Endothelial cell of umbilical vein (primary cell): ENCODE measurements around the gene TNN. TPM values are rescaled to one million over a fixed set of nuclear protein-coding genes. Genes with fewer than 3 reads are reported as not detected.

Source experiments
- BruUV-seq: library from RNA; stranded (reverse); fragments of 400-500 nt; replicated peaks from 2 replicates; lab custom pipeline; 2021; lab: Mats Ljungman, UMichigan
- CTCF ChIA-PET: fragments of 300-600, 350-600 bp; sonication (Branson Sonifier 250); formaldehyde crosslinking; loops from one replicate; lab custom pipeline; 2021; ENCODE audit warnings: antibody characterized with exemption, inconsistent platforms; lab: Charles Lee
- POLR2A ChIA-PET: fragments of 300-600, 350-600 bp; sonication (Branson Sonifier 250); formaldehyde crosslinking; loops from one replicate; lab custom pipeline; 2021; ENCODE audit warnings: antibody characterized with exemption, inconsistent platforms; lab: Charles Lee
- DNase-seq: peaks from one replicate; pipeline ENCODE4 v3.0.0-alpha.2; 2011; ENCODE audit warnings: low read depth, low spot score
- FAIRE-seq: peaks from 2 replicates; lab custom pipeline; 2011; peaks lifted over from hg19 to GRCh38; lab: Jason Lieb, UNC
- H2AFZ ChIP-seq: 2 replicates; pipeline ENCODE4 v1.6.0; 2012; ENCODE audit warnings: low read depth, low read length, control low read depth, inconsistent platforms
- H3K27ac ChIP-seq: 2 replicates; pipeline ENCODE4 v1.5.1; 2011; ENCODE audit warnings: low read depth, mild to moderate bottlenecking, control low read depth, low read length, moderate library complexity; ENCODE audit not compliant: insufficient read depth
- H3K27me3 ChIP-seq, 2 experiments: 2 replicates each; pipeline versions ENCODE4 v1.6.0 to v1.6.1; 2011; ENCODE audit warnings: low read length in 2 of 2, mixed read lengths in 1 of 2; ENCODE audit not compliant: control insufficient read depth in 2 of 2, insufficient read depth in 2 of 2
- H3K36me3 ChIP-seq, 2 experiments: 2 replicates in 1 of 2; 3 replicates in 1 of 2; pipeline ENCODE4 v1.5.1; 2011; ENCODE audit warnings: low read length in 2 of 2, mild to moderate bottlenecking in 1 of 2, moderate library complexity in 1 of 2; ENCODE audit not compliant: control insufficient read depth in 2 of 2, insufficient read depth in 2 of 2; ENCODE audit errors: extremely low read depth in 1 of 2
- H3K4me1 ChIP-seq: 3 replicates; pipeline ENCODE4 v1.5.1; 2011; ENCODE audit warnings: mild to moderate bottlenecking, low read length; ENCODE audit not compliant: control insufficient read depth, insufficient read depth; ENCODE audit errors: extremely low read depth
- H3K4me2 ChIP-seq: 2 replicates; pipeline ENCODE4 v1.6.1; 2011; ENCODE audit warnings: low read length, control low read depth, mixed read lengths; ENCODE audit not compliant: insufficient read depth
- H3K4me3 ChIP-seq, 3 experiments: fragments of 200-600 bp in 1 of 3; sonication (generic), shearing (Covaris generic) in 1 of 3; replicated peaks in 1 of 3; 2 replicates each; pipeline ENCODE4 v1.5.1; 2011 to 2016; ENCODE audit warnings: control low read depth in 3 of 3, low read length in 3 of 3, mild to moderate bottlenecking in 2 of 3, inconsistent platforms in 1 of 3, low read depth in 1 of 3, moderate library complexity in 1 of 3; ENCODE audit not compliant: insufficient read depth in 1 of 3
- H3K79me2 ChIP-seq: 2 replicates; pipeline ENCODE4 v1.6.0; 2012; ENCODE audit warnings: low read length, inconsistent platforms; ENCODE audit not compliant: control insufficient read depth, insufficient read depth
- H3K9ac ChIP-seq: replicated peaks from 2 replicates; pipeline ENCODE3; 2011; ENCODE audit warnings: low read length, control low read depth; ENCODE audit not compliant: insufficient read depth; ENCODE audit errors: extremely low read depth
- H3K9me1 ChIP-seq: replicated peaks from 3 replicates; pipeline ENCODE4 v1.6.0; 2011; ENCODE audit warnings: mild to moderate bottlenecking, low read length; ENCODE audit not compliant: control insufficient read depth, insufficient read depth; ENCODE audit errors: extremely low read depth
- H3K9me3 ChIP-seq: replicated peaks from 2 replicates; pipeline ENCODE4 v1.5.1; 2012; ENCODE audit warnings: low read length, inconsistent platforms; ENCODE audit not compliant: control insufficient read depth, insufficient read depth
- H4K20me1 ChIP-seq: replicated peaks from 2 replicates; pipeline ENCODE3; 2011; ENCODE audit warnings: mild to moderate bottlenecking, low read length; ENCODE audit not compliant: control insufficient read depth, insufficient read depth; ENCODE audit errors: extremely low read depth
- CTCF ChIP-seq, 2 donors: IDR thresholded peaks; 1 replicate in 1 of 2; 2 replicates in 1 of 2; pipeline ENCODE4 v1.5.1; 2011; ENCODE audit warnings: low read length in 2 of 2, mild to moderate bottlenecking in 2 of 2, moderate library complexity in 2 of 2, control low read depth in 1 of 2, inconsistent platforms in 1 of 2, low read depth in 1 of 2; ENCODE audit not compliant: insufficient read depth in 1 of 2; ENCODE audit errors: extremely low read depth in 1 of 2
- FOS ChIP-seq: IDR thresholded peaks from 2 replicates; pipeline ENCODE4 v1.6.1; 2011; ENCODE audit warnings: mild to moderate bottlenecking, low read length, moderate library complexity, borderline replicate concordance; ENCODE audit not compliant: insufficient read depth
- GATA2 ChIP-seq: IDR thresholded peaks from 2 replicates; pipeline ENCODE4 v1.7.0; 2011; ENCODE audit warnings: low read depth, mild to moderate bottlenecking, moderate library complexity, mixed read lengths, low read length; ENCODE audit not compliant: insufficient read length, insufficient read depth
- MAX ChIP-seq: IDR thresholded peaks from 2 replicates; pipeline ENCODE4 v1.6.1; 2011; ENCODE audit not compliant: insufficient read depth, insufficient read length
- MYC ChIP-seq: IDR thresholded peaks from one replicate; pipeline ENCODE4 v1.6.1; 2011; ENCODE audit warnings: mild to moderate bottlenecking, low read depth, low read length
- POLR2A ChIP-seq: IDR thresholded peaks from 2 replicates; pipeline ENCODE4 v1.6.1; 2012; ENCODE audit warnings: low read depth, mild to moderate bottlenecking, control low read depth, low read length
- POLR2AphosphoS5 ChIP-seq: IDR thresholded peaks from 2 replicates; pipeline ENCODE4 v1.6.1; 2012; ENCODE audit warnings: low read depth, mild to moderate bottlenecking, control low read depth, low read length, moderate library complexity; ENCODE audit not compliant: insufficient read depth
- dilution Hi-C: fragments of 300-500 bp; cut with MboI; formaldehyde crosslinking; loops from one replicate; pipeline ENCODE4 v1.15.0; 2019; ENCODE audit warnings: low sequenced_read_pairs; ENCODE audit not compliant: extremely low pct_ligation_motif_present
- intact Hi-C: fragments of 100-400 bp; cut with micrococcal nuclease; formaldehyde crosslinking; loops from one replicate; pipeline ENCODE4 v1.10.0; 2022
- polyA plus RNA-seq, 4 experiments: library from polyadenylated mRNA; depleted of rRNA in 3 of 4; stranded (reverse) in 3 of 4; unstranded in 1 of 4; fragments of >200 nt; gene quantifications; 2 replicates each; pipeline versions ENCODE4 v1.2.1 to v1.2.3, GENCODE V29; 2011 to 2012; ENCODE audit warnings: missing spikeins in 1 of 4
- total RNA-seq: library from RNA; stranded (reverse); gene quantifications from 2 replicates; pipeline ENCODE4 v1.2.3, GENCODE V29; 2021

TNN gene
- total and polyA plus RNA-seq, 2 donors (not counting 3 experiments of a cell fraction or from before 2014, with no cell fraction given), result not detected

- no peak overlapping the region for H3K27ac ChIP-seq
- POLR2A ChIA-PET, result no interaction called here
Observed at GRCh38 chr1:175183586-175183985, 116.0 kb downstream of the TNN start.

GRCh38 chr1:175185903-175186302 lies 118.3 kb downstream of the TNN start:
- H3K27ac ChIP-seq, result no peak overlapping the region
- no peak for TF ChIP-seq MYC
- no peak for TF ChIP-seq GATA2
- TF ChIP-seq POLR2A, result no peak
- no peak for TF ChIP-seq FOS
- TF ChIP-seq CTCF (IDR thresholded peaks at IDR 0.05; ENCODE audit: extremely low read depth in 1 of 2, insufficient read depth in 1 of 2, low read depth in 1 of 2, low read length in 2 of 2), result no peak
- no peak for TF ChIP-seq MAX
- intact Hi-C loops, result no loop called here
- DNase-seq (no peak), FAIRE-seq (no peak)
- H3K79me2 ChIP-seq, result no peaks in the 10 kb centered on the region
- no TSS peak for BruUV-seq
- H3K9me1 ChIP-seq, result no peaks in the 10 kb centered on the region
- ChIA-PET POLR2A (no interaction called here), CTCF (interaction anchor here (4.5 kb wide), 1 partner anchor 34 kb away, joined by 17 read pairs; no protein-coding TSS in a partner anchor)
- no peaks in the 10 kb centered on the region for H3K27me3 ChIP-seq
- H3K4me2 ChIP-seq, result no peak overlapping the region
- H4K20me1 ChIP-seq, result no peaks in the 10 kb centered on the region
- H3K36me3 ChIP-seq, result no peaks in the 10 kb centered on the region
- dilution Hi-C loops, result no loop called here
- H2AFZ ChIP-seq, result no peak overlapping the region
- H3K9ac ChIP-seq, result no peak overlapping the region
- H3K9me3 ChIP-seq, result no peaks in the 10 kb centered on the region
- H3K4me1 ChIP-seq, result no peaks in the 10 kb centered on the region
- no peak overlapping the region for H3K4me3 ChIP-seq

More at GRCh38 chr1:175183586-175183985, 116.0 kb downstream of the TNN start:
- Histone ChIP-seq H3K4me2 (no peak overlapping the region), H3K9ac (no peak overlapping the region), H3K4me1 (no peaks in the 10 kb centered on the region), H3K27me3 (no peaks in the 10 kb centered on the region), H4K20me1 (no peaks in the 10 kb centered on the region), H3K9me3 (no peaks in the 10 kb centered on the region), H3K36me3 (no peaks in the 10 kb centered on the region), H3K79me2 (no peaks in the 10 kb centered on the region), H2AFZ (no peak overlapping the region), H3K9me1 (no peaks in the 10 kb centered on the region), H3K4me3 (no peak overlapping the region)
- DNase-seq, result no peak
- CTCF ChIA-PET, result interaction anchor here (0.7 to 2.3 kb wide), 5 partner anchors 8 to 135 kb away, joined by 3 to 7 read pairs (median 3); partner anchors contain the start of gene KIAA0040
- no peak for TF ChIP-seq POLR2AphosphoS5
- no peak for FAIRE-seq
- no TSS peak for BruUV-seq
- intact Hi-C loops, result no loop called here
- dilution Hi-C loops, result no loop called here
